ENCODE results near the gene TGFB3.

DNA sequence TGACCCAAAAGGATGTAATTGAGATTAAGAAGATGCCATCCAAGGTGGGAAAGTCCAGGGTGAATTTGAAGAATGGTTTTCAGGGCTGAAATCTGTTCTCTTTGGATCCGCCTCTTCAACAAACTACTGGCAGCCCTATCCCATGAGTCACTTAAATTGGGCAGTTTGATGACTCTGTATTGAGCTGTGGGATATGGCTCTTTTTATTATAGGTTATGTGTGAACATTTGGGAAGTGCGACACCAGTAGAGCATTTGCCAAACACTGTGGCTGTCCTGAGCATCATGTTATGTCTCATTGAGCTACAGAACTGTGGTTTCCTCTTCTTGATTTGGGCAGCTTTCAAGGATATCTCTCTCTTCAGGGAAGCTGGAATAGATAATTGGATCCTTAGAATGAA, 26.1 kb upstream of the TGFB3 start:
- TF ChIP-seq, protein P1, sequence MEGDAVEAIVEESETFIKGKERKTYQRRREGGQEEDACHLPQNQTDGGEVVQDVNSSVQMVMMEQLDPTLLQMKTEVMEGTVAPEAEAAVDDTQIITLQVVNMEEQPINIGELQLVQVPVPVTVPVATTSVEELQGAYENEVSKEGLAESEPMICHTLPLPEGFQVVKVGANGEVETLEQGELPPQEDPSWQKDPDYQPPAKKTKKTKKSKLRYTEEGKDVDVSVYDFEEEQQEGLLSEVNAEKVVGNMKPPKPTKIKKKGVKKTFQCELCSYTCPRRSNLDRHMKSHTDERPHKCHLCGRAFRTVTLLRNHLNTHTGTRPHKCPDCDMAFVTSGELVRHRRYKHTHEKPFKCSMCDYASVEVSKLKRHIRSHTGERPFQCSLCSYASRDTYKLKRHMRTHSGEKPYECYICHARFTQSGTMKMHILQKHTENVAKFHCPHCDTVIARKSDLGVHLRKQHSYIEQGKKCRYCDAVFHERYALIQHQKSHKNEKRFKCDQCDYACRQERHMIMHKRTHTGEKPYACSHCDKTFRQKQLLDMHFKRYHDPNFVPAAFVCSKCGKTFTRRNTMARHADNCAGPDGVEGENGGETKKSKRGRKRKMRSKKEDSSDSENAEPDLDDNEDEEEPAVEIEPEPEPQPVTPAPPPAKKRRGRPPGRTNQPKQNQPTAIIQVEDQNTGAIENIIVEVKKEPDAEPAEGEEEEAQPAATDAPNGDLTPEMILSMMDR (conservative IDR thresholded peaks at IDR 0.05; ENCODE audit: low read depth, low read length), result no peak
- TF ChIP-seq EZH2 (IDR thresholded peaks at IDR 0.05; ENCODE audit: borderline replicate concordance, low read depth, low read length, poor library complexity, severe bottlenecking), result no peak
